Fibroblast of pulmonary artery (primary cell): Measurements from ENCODE around the gene FAM234B.
A peak's percentile ranks its signal among the peaks of the same experiment; 100 is the strongest.

Experiments
- DNase-seq: peaks from one replicate; pipeline ENCODE4 v3.0.0-alpha.2; 2010; ENCODE audit warnings: low read depth
- H3K4me3 ChIP-seq: replicated peaks from 2 replicates; pipeline ENCODE4 v1.5.1; 2011; ENCODE audit warnings: low read depth, mild to moderate bottlenecking, control low read depth, low read length, moderate library complexity
- CTCF ChIP-seq: IDR thresholded peaks from 2 replicates; pipeline ENCODE4 v1.5.1; 2011; ENCODE audit warnings: mild to moderate bottlenecking, control low read depth, low read length, inconsistent platforms; ENCODE audit errors: missing control alignments

The FAM234B gene

DNA sequence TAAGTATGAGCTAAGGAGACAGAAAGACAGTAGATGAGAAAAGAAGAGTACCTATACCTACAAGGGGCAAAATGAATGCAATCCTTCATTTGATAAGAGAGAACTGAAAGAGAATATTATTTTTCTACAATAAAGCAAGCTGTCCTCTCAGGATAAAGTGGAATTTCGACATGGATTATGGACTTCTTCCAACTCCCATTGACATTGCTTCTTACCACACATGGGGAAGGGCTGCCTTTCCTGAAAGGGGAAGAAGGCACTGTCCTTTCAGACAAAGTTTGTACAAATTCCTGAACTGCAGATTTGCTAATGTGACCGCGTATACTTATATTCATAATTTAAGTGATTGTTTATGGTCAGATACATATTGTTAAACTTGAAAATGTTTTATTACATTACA, 39.8 kb upstream of the FAM234B start:
- no peak overlapping the region for H3K4me3 ChIP-seq
- peak; percentile 75 for DNase-seq
- no peak for TF ChIP-seq CTCF

- TF ChIP-seq CTCF = no peak
- no peak for DNase-seq
- no peak overlapping the region for H3K4me3 ChIP-seq
Measured at GRCh38 chr12:13004986-13005385, 39.2 kb upstream of the FAM234B start.

GRCh38 chr12:13005649-13006048, 38.5 kb upstream of the FAM234B start:
- DNase-seq = no peak
- TF ChIP-seq CTCF = no peak
- H3K4me3 ChIP-seq = no peak overlapping the region

- H3K4me3 ChIP-seq = no peak overlapping the region
- no peak for DNase-seq
- no peak for TF ChIP-seq CTCF
Measured at GRCh38 chr12:13007496-13008233, 36.5 kb upstream of the FAM234B start.

DNA sequence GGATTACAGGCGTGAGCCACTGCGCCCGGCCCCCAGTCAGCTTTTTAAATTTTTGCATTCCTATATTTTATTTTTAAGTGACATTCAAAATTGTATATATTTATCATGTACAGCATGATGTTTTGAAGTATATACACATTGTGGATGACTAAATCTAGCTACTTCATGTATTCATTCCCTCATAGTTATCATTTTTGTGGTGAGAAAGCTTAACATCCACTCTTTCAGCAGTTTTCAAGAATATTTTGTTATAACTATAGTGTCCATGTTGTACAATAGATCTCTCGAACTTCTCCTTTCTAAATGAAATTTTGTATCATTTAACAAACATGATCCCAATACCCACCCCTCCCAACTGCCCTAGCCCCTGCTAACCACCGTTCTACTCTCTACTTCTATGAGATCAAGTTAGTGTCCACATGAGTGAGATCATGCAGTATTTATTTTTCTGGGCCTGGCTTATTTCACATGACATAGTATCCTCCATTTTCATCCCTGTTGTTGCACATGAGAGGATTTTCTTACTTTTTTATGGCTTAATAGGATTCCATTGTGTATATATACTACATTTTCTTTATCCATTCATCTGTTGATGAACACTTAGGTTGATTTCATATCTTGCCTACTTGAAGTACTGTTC, 35.3 kb upstream of the FAM234B start:
- no peak overlapping the region for H3K4me3 ChIP-seq
- no peak for TF ChIP-seq CTCF
- DNase-seq = no peak

GRCh38 chr12:13011098-13011497, 33.1 kb upstream of the FAM234B start:
- H3K4me3 ChIP-seq = no peak overlapping the region
- DNase-seq = no peak
- TF ChIP-seq CTCF = no peak
